ENCODE data around the gene EML4. TPM values are rescaled to one million over a fixed set of nuclear protein-coding genes. Genes with fewer than 3 reads are reported as not detected.
"Not testable (repeated sequence)": the region's sequence is repeated elsewhere in the genome, so short reads cannot be mapped to it uniquely, and the experiment has no call there.

EML4 gene
- total and polyA plus RNA-seq, 4 experiments from 2014 or later: 52.8 to 172 (median 140) TPM

DNA sequence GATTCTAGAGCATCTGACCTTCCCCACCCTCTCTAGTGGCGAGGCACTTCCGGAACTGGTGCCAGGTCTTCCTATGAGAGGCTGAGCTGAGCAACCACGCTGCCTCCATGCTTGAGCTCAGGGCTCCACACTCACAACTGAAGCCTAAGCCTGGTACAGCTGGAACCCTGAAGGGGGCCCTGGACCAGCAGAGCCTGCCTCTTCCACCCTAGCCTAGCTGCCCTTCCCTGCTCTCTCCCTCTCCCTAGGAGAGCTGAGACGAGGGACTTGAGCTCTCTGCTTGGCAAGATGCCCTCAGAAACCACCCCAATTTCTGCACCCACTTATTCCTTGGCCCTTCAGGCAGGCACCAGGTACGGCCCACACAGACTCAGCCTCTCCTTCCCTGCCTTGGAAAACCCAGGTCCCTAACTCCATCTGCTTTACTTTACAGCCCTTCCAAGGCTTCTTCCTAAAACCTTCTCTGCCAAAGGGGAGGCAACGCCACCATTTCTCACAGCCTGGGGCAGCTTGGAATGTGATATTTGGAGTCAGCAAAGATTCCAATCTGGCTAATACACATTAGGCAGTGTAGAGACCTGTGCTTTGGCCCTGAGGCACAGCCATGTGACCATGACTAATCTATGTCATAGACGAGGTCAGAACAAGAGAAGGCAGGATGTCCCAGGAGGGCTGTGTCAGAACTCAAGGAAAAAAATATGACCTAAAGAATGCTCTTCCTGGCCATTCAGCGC is 173.1 kb downstream of the EML4 start:
- no peaks in the 10 kb centered on the region for H3K27me3 ChIP-seq (ENCODE audit: insufficient read depth, low read length)
- H3K36me3 ChIP-seq (ENCODE audit: insufficient read depth, low read length): peaks cover 10% of the 10 kb centered on the region
- Mint-ChIP-seq H3K4me1 (peaks cover 20 to 33% (median 26%) of the 10 kb centered on the region in 4 donors), H3K9me3 (peaks cover 0 to 13% (median 1%) of the 10 kb centered on the region in 8 donors), H3K4me3 (peak overlapping the region in 1 of 8 donors; percentile 40), H3K36me3 (peaks cover 63 to 72% of the 10 kb centered on the region in 2 donors), H3K27me3 (no peaks in the 10 kb centered on the region), H3K27ac (peak overlapping the region; percentile 21 to 87 (median 78))
- POLR2A ChIA-PET (ENCODE audit: partially characterized antibody): interaction anchor here (1.0 kb wide), 1 partner anchor 19 kb away, joined by 3 read pairs; the partner anchor contains the start of gene COX7A2L
- DNase-seq: no peak
- CTCF ChIA-PET (ENCODE audit: partially characterized antibody): interaction anchor here (1.0 to 1.1 kb wide), 4 partner anchors 9 to 254 kb away, joined by 3 to 5 read pairs (median 4); no protein-coding TSS in a partner anchor
- H3K9me3 ChIP-seq (ENCODE audit: control insufficient read depth in 1 of 2, low read length in 2 of 2): no peaks in the 10 kb centered on the region
- H3K4me3 ChIP-seq (ENCODE audit: low read length in 2 of 2): no peak overlapping the region
- H3K27ac ChIP-seq (ENCODE audit: low read depth, low read length): no peak overlapping the region
- H3K4me1 ChIP-seq (ENCODE audit: insufficient read depth, low read length): peaks cover 16% of the 10 kb centered on the region
- intact Hi-C loops (cut with micrococcal nuclease): no loop called here

DNA sequence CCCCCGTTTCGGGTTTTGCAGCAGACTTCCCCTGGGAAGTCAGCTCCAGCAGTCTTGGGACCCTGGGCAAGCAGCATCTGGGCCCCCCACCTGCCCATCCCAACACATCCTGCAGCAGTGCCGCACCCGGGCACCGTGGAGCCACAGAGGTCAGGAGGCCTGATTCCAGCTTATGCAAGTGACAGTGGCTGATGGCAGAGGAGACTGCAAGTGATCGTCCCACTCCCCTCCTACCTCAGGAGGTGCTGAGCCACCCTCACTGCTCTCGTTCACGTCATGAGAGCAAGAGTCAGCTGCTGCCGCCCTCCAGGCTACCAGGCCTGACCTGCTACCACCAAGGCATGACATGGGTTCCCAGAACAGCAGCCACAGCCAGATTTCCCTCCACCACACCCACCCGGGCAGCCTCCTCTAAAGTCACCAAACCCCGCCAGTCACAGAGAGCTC is 173.7 kb downstream of the EML4 start:
- POLR2A ChIA-PET (ENCODE audit: partially characterized antibody): interaction anchor here (1.4 kb wide), 1 partner anchor 18 kb away, joined by 4 read pairs; the partner anchor contains the start of gene COX7A2L
- CTCF ChIA-PET (ENCODE audit: partially characterized antibody): interaction anchor here (1.0 to 1.3 kb wide), 4 partner anchors 8 to 255 kb away, joined by 3 to 6 read pairs (median 4); partner anchors contain the start of gene COX7A2L
- intact Hi-C loops (cut with micrococcal nuclease): no loop called here
- H3K9me3 Mint-ChIP-seq: peaks cover 0 to 13% (median 1%) of the 10 kb centered on the region in 8 donors
- H3K27ac ChIP-seq (ENCODE audit: low read depth, low read length): no peak overlapping the region
- H3K27me3 Mint-ChIP-seq: no peaks in the 10 kb centered on the region
- DNase-seq: no peak
- peaks cover 16% of the 10 kb centered on the region for H3K4me1 ChIP-seq (ENCODE audit: insufficient read depth, low read length)
- H3K4me3 Mint-ChIP-seq: peak overlapping the region in 1 of 8 donors; percentile 8
- peaks cover 18 to 33% (median 26%) of the 10 kb centered on the region in 4 donors for H3K4me1 Mint-ChIP-seq
- H3K36me3 Mint-ChIP-seq: peaks cover 62 to 67% of the 10 kb centered on the region in 2 donors
- H3K9me3 ChIP-seq (ENCODE audit: control insufficient read depth in 1 of 2, low read length in 2 of 2): no peaks in the 10 kb centered on the region
- H3K27me3 ChIP-seq (ENCODE audit: insufficient read depth, low read length): no peaks in the 10 kb centered on the region
- H3K4me3 ChIP-seq (ENCODE audit: low read length in 2 of 2): no peak overlapping the region
- peaks cover 10% of the 10 kb centered on the region for H3K36me3 ChIP-seq (ENCODE audit: insufficient read depth, low read length)
- peak overlapping the region in 4 of 7 donors; percentile 36 to 80 (median 58) for H3K27ac Mint-ChIP-seq

DNA sequence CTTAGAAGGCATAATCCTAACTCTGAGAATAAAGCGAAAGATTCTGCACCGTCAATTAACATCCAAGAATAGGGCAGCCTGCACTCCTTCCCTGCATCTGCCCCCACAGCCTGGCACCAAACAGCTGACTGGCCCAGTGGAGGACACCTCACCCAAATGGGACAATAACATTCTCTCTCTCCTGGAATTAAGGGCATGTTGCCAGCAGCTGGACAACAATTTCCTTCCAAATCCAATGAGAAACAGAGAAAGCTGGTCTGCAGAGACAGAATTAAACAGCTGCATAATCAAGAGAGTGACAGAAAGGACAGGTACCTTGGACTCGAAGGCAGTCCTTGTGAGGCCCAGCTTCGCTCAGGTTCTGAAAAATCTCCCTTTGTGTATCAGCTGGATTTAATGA is 176.8 kb downstream of the EML4 start:
- Mint-ChIP-seq H3K4me3 (no peak overlapping the region), H3K4me1 (peaks cover 18 to 44% (median 29%) of the 10 kb centered on the region in 4 donors), H3K27me3 (no peaks in the 10 kb centered on the region), H3K27ac (peak overlapping the region in 1 of 7 donors; percentile 19), H3K9me3 (peaks cover 0 to 7% (median 0%) of the 10 kb centered on the region in 8 donors), H3K36me3 (peaks cover 49 to 74% of the 10 kb centered on the region in 2 donors)
- no peaks in the 10 kb centered on the region for H3K9me3 ChIP-seq (ENCODE audit: control insufficient read depth in 1 of 2, low read length in 2 of 2)
- H3K4me1 ChIP-seq (ENCODE audit: insufficient read depth, low read length): peaks cover 16% of the 10 kb centered on the region
- no peak for DNase-seq
- H3K4me3 ChIP-seq (ENCODE audit: low read length in 2 of 2): no peak overlapping the region
- intact Hi-C loops (cut with micrococcal nuclease): no loop called here
- peaks cover 11% of the 10 kb centered on the region for H3K36me3 ChIP-seq (ENCODE audit: insufficient read depth, low read length)
- no peak overlapping the region for H3K27ac ChIP-seq (ENCODE audit: low read depth, low read length)
- H3K27me3 ChIP-seq (ENCODE audit: insufficient read depth, low read length): no peaks in the 10 kb centered on the region
- CTCF ChIA-PET (ENCODE audit: partially characterized antibody): interaction anchor here (1.6 kb wide), 1 partner anchor 10 kb away, joined by 4 read pairs; no protein-coding TSS in a partner anchor
- POLR2A ChIA-PET (ENCODE audit: partially characterized antibody): interaction anchor here (1.0 kb wide), 1 partner anchor 8 kb away, joined by 4 read pairs; no protein-coding TSS in a partner anchor

DNA sequence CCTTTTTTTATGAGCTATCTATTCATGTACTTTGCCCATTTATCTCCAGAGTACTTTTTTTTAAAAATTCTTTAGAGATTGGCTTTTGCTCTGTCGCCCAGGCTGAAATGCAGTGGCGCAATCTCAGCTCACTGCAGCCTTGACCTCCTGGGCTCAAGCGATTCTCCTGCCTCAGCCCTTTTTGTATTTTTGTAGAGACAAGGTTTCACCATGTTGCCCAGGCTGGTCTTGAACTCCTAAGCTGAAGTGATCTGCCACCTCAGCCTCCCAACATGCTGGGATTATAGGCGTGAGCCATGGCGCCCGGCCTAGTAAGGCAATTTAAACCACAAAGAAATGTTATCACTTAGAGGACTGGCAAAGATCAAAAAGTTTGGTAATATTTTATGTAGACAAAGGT is 177.7 kb downstream of the EML4 start:
- H3K27ac ChIP-seq (ENCODE audit: low read depth, low read length); H3K9me3 ChIP-seq (ENCODE audit: control insufficient read depth in 1 of 2, low read length in 2 of 2); H3K4me3 ChIP-seq (ENCODE audit: low read length in 2 of 2); H3K9me3 Mint-ChIP-seq; intact Hi-C loops (cut with micrococcal nuclease); H3K27ac Mint-ChIP-seq; H3K27me3 ChIP-seq (ENCODE audit: insufficient read depth, low read length); DNase-seq; H3K27me3 Mint-ChIP-seq; H3K4me3 Mint-ChIP-seq: not testable (repeated sequence)
- H3K36me3 ChIP-seq (ENCODE audit: insufficient read depth, low read length): peaks cover 18% of the 10 kb centered on the region
- ChIA-PET CTCF (ENCODE audit: partially characterized antibody) (interaction anchor here (1.3 kb wide), 1 partner anchor 9 kb away, joined by 3 read pairs; no protein-coding TSS in a partner anchor), POLR2A (ENCODE audit: partially characterized antibody) (interaction anchor here (1.0 kb wide), 1 partner anchor 8 kb away, joined by 4 read pairs; no protein-coding TSS in a partner anchor)
- peaks cover 14 to 36% (median 24%) of the 10 kb centered on the region in 4 donors for H3K4me1 Mint-ChIP-seq
- peaks cover 49 to 75% of the 10 kb centered on the region in 2 donors for H3K36me3 Mint-ChIP-seq
- peaks cover 11% of the 10 kb centered on the region for H3K4me1 ChIP-seq (ENCODE audit: insufficient read depth, low read length)

DNA sequence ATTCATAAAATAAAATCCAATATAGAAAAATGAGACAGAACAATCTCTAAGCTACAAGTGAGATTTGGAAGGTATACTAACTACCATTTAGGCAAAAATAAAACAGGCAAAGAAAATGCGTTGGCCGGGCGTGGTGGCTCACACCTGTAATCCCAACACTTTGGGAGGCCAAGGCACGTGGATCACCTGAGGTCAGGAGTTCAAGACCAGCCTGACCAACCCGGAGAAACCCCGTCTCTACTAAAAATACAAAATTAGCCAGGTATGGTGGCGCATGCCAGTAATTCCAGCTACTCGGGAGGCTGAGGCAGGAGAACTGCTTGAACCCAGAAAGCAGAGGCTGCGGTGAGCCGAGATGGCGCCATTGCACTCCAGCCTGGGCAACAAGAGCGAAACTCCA is 178.4 kb downstream of the EML4 start:
- peaks cover 12 to 30% (median 19%) of the 10 kb centered on the region in 4 donors for H3K4me1 Mint-ChIP-seq
- H3K27me3 Mint-ChIP-seq; DNase-seq; H3K27ac ChIP-seq (ENCODE audit: low read depth, low read length); H3K4me3 Mint-ChIP-seq; intact Hi-C loops (cut with micrococcal nuclease); H3K9me3 ChIP-seq (ENCODE audit: control insufficient read depth in 1 of 2, low read length in 2 of 2); H3K4me3 ChIP-seq (ENCODE audit: low read length in 2 of 2); H3K4me1 ChIP-seq (ENCODE audit: insufficient read depth, low read length); H3K9me3 Mint-ChIP-seq; POLR2A ChIA-PET (ENCODE audit: partially characterized antibody); H3K27me3 ChIP-seq (ENCODE audit: insufficient read depth, low read length): not testable (repeated sequence)
- CTCF ChIA-PET (ENCODE audit: partially characterized antibody): interaction anchor here (1.3 kb wide), 1 partner anchor 10 kb away, joined by 3 read pairs; no protein-coding TSS in a partner anchor
- peaks cover 24% of the 10 kb centered on the region for H3K36me3 ChIP-seq (ENCODE audit: insufficient read depth, low read length)
- H3K36me3 Mint-ChIP-seq: peaks cover 44 to 73% of the 10 kb centered on the region in 2 donors
- H3K27ac Mint-ChIP-seq: peak overlapping the region in 1 of 7 donors; percentile 49

DNA sequence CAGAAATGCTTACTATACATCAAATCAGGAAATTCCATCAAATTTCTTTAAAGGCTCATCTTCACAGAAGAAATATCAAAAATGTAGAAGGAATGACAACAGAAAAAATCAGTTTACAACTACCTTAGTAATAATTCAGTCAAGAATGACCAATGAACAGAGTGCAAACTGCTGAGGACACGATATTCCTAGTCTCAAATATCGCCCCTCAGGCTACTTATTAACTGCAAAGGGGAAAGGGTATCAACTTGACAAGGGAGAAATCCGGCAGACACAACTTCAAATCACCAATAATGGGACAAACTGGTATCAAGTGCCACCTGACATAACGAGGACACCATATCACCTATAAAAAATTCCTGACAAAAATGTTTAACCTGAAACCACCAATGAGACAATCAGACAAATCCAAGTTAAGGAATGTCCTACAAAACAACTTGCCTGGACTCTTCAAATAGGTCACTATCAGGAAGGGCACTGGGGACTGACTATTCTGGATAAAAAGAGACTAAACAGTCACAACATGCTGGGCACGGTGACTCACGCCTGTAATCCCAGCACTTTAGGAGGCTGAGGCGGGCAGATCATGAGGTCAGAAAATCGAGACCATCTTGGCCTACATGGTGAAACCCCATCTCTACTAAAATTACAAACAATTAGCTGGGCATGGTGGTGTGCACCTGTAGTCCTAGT is 179.1 kb downstream of the EML4 start:
- Mint-ChIP-seq H3K4me1 (peaks cover 13 to 29% (median 19%) of the 10 kb centered on the region in 4 donors), H3K27me3 (no peaks in the 10 kb centered on the region), H3K27ac (peak overlapping the region in 4 of 7 donors; percentile 39 to 82 (median 62)), H3K36me3 (peaks cover 41 to 75% of the 10 kb centered on the region in 2 donors), H3K4me3 (no peak overlapping the region), H3K9me3 (no peaks in the 10 kb centered on the region)
- DNase-seq: no peak
- intact Hi-C loops (cut with micrococcal nuclease): no loop called here
- no peak overlapping the region for H3K27ac ChIP-seq (ENCODE audit: low read depth, low read length)
- H3K36me3 ChIP-seq (ENCODE audit: insufficient read depth, low read length): peaks cover 30% of the 10 kb centered on the region
- H3K9me3 ChIP-seq (ENCODE audit: control insufficient read depth in 1 of 2, low read length in 2 of 2): no peaks in the 10 kb centered on the region
- CTCF ChIA-PET (ENCODE audit: partially characterized antibody): no interaction called here
- H3K27me3 ChIP-seq (ENCODE audit: insufficient read depth, low read length): no peaks in the 10 kb centered on the region
- no peaks in the 10 kb centered on the region for H3K4me1 ChIP-seq (ENCODE audit: insufficient read depth, low read length)
- POLR2A ChIA-PET (ENCODE audit: partially characterized antibody): no interaction called here
- no peak overlapping the region for H3K4me3 ChIP-seq (ENCODE audit: low read length in 2 of 2)
